Stimulated activated CD4-positive, alpha-beta T cell treated with anti-CD3 and anti-CD28 coated beads, Interleukin-12 subunit alpha, Interleukin-12 subunit beta, amount 100 ng/mL, for 4 hours (primary cell): ENCODE results near the gene STARD8.
"Not testable (repeated sequence)": the region's sequence is repeated elsewhere in the genome, so short reads cannot be mapped to it uniquely, and the experiment has no call there.

ENCODE experiments used
- DNase-seq: peaks from one replicate; pipeline ENCODE4 v3.0.0-alpha.2; 2020

The STARD8 gene

GRCh38 chrX:68719181-68719903, 71.9 kb downstream of the STARD8 start:
- no peak for DNase-seq

DNA sequence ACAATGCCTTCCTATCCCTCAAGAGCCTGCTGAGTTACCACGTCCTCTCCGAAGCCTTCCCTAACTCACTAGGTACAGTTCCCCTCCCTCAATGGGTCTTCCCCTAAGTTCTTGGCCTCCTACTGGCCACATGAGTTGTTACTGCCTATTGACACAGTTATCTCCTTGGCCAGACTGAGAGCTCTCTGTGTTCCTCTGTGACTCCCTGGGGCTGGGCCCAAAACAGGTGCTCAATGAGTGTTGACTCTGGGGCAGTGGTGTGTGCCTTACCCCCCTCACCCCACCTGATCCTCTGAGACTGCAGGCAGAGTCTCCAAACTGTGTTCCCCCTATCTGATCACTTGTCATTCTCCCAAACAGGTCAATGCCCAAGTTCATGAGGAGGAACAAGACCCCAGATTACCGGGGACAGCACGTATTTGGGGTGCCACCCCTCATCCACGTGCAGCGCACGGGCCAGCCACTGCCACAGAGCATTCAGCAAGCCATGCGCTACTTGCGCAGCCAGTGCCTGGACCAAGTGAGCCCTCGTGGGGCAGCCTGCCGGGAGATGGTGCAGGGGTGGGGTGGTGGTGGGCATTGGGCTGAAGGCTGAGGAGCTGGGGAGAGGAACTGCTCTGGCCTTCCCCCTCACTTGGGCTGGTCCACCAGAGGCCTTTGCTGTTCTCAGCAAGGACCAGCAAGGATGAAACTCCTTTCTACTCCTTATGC, 72.6 kb downstream of the STARD8 start:
- DNase-seq: no peak

DNA sequence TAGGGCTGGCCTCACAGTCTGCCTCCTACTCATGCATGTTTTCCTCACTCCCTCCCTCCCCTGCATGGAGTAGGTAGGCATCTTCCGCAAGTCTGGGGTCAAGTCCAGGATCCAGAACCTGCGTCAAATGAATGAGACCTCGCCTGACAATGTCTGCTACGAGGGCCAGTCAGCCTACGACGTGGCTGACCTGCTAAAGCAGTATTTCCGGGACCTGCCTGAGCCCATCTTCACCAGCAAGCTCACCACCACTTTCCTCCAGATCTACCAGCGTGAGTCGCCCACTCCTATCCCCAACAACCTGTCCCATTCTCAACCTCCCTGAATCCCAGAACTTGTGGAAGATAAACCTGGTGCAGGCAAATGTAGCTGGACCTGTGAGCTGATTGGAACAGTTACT, 73.4 kb downstream of the STARD8 start:
- no peak for DNase-seq

GRCh38 chrX:68721546-68721945, 74.1 kb downstream of the STARD8 start:
- DNase-seq: no peak

DNA sequence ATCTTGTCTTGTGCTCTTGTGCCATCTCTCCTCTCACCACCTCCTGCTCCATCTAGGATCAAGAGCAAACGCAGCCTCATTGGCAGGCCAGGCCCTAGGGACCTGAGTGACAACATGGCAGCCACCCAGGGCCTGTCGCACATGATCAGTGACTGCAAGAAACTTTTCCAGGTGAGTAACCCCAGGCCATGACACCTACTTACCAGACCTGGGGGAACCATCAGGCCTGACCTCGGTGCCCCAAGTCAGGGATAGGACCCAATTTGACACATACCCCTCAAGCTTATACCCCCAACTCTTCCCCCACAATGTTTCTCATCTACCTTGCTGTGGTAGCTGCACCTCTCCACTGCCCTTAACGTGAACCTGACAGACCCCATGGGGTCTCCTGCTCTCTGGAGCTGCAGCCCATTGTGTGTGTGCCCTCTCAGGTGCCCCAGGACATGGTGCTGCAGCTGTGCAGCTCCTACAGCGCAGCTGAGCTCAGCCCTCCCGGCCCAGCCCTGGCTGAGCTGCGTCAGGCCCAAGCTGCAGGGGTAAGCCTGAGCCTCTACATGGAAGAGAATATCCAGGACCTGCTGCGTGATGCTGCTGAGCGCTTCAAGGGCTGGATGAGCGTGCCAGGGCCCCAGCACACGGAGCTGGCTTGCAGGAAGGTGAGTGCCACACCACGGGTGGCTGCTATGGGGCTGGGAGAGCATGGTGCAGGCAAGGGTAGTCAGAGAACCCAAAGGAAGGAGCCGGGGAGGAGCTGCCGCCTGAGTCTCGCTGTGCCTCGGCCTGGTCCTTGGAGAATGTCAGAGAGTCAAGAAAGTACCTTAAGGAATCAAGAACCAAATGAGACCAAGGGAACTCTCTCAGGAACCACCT, 74.8 kb downstream of the STARD8 start:
- no peak for DNase-seq

DNA sequence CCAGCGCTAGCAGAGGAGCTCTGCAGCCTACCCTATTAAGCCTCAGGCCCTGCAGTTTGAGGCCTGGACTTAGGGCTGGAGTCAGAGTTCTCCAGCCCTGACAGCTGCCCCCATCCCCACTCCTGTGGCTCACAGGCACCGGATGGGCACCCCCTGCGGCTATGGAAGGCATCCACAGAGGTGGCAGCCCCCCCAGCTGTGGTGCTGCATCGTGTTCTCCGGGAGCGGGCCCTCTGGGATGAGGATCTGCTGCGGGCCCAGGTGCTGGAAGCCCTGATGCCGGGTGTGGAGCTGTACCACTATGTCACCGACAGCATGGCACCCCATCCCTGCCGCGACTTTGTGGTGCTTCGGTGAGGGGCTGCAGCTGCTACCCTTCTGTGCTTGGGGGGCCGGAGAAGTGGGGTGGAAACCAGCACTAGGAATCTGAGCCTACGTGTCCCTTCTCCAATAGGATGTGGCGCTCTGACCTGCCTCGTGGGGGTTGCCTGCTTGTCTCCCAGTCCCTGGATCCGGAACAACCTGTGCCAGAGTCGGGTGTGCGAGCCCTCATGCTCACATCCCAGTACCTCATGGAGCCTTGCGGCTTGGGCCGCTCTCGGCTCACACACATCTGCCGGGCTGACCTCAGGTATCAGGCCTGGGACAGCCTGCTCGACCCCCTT, 76.2 kb downstream of the STARD8 start:
- no peak for DNase-seq

GRCh38 chrX:68724531-68725020, 77.1 kb downstream of the STARD8 start:
- no peak for DNase-seq

DNA sequence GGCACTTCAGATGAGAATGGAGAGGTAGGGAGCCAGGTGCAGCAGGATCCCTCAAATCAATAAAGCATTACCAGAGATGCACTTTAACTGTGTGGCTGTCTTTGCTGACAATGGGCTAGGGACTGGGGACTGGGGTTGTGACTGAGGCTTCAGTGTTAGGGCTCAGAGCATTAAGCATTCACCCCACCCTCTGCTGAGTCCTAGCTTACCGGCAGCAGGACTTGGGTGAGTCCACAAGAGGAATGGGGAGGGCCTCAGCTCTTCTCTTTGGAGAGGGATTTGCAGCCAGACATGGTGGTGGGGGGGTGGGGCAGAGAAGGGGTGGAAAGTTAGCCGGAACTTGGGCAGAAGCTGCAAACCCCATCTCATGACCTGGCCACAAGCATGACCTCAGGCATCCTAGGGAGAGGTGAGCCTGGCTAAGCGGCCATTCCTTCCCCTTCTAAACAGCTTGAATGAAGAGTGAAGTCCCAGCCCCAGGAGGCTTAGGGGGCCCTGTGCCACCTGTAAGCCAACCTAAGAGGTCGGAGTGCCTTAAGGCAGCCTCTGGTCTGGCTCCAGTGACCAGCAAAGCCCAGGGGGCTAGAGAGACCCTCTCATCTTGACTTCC, 78.4 kb downstream of the STARD8 start:
- DNase-seq: no peak

- no peak for DNase-seq
These were observed 78.9 kb downstream of the STARD8 start for GRCh38 chrX:68726366-68726765.

DNA sequence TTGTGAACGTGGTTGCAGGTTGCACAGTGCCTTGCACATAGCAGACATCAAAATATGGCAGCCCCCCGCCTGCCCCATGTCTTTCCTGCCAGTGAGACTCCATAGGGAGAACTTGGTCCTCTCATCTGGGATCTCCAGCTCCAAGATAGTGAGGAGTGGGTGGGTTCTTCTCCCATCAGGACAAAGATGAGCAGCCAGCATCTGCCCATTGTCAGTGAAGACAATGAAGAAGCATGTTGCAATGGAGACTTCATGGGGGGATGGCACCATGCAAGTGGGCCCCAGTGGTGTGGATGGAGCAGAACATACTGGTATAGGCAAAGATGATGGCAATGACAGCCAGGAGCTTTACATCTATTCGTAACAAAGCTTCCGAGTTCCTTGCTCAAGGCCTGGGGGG, 80.2 kb downstream of the STARD8 start:
- DNase-seq: no peak

GRCh38 chrX:68728186-68728585, 80.7 kb downstream of the STARD8 start:
- no peak for DNase-seq

DNA sequence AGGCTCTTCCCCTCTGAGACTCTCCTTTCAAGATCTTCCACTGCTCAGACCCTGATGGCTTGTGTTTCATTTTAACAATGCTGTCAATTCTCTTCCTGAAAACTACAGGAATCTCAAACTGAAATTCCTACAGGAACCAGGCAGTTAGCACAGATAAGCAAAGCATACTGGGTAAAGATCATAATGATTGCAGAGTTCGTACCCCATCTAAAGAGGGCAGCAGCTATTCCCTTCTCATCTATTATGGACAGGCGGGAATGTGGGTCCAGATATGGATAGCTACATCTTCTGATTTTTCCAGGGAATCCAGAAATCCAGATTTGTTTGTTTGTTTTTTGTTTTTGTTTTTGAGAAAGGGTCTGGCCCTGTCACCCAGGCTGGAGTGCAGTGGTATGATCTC, 83.8 kb downstream of the STARD8 start:
- DNase-seq: no peak

DNA sequence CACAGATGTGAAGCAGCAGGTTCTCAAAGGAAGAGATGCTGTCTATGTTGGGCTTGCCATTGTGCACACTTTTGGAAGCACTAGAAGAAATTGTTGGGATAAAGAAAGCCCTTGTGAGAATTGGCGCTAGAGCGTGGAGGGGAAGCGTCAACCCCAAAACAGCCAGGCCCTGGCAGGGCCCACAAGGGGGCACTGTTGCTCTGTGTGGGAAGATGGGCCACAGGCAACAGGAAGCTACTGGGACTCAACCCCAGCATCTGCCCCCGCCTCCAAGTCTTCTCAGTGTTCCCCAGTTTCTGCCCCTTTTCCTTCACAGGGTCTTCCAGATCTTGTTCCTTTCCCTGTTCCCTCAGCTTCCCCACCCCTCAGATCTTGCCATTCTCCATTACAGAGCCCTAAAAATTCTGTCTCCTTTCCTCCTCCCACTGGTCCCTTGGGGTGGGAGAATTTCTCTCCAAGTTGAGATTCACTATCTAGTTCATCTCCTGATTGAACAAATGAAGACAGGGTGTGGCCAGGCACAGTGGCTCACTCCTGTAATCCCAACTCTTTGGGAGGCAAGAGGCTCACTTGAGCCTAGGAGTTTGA, 85.5 kb downstream of the STARD8 start:
- peak; percentile 56 for DNase-seq

- DNase-seq: no peak
These were observed 87.8 kb downstream of the STARD8 start for GRCh38 chrX:68735266-68735665.

DNA sequence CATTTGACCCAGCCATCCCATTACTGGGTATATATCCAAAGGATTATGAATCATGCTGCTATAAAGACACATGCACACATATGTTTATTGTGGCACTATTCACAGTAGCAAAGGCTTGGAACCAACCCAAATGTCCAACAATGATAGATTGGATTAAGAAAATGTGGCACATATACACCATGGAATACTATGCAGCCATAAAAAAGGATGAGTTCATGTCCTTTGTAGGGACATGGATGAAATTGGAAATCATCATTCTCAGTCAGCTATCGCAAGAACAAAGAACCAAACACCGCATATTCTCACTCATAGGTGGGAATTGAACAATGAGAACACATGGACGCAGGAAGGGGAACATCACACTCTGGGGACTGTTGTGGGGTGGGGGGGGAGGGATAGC, 94.4 kb downstream of the STARD8 start:
- not testable (repeated sequence) for DNase-seq

GRCh38 chrX:68743754-68744153, 96.3 kb downstream of the STARD8 start:
- DNase-seq: no peak

DNA sequence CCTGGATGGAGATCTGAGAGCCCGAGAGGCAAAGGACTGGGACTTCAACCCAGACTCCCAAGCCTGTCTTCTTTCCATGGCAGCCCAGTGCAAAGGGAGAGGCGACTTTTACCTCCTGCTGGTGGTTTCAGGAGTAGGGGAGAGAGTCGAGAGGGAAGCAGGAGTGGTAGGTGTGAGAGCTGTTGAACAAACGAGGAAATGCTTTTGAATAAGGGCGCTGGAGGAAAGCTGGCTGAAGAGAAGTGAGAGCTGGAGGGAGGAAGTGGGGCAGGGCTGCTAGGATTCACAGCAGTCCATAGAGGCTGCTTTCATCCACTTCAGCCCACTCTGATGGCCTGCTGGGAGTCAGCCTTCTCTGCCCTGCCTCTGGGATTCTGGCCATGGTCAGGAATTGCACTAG, 99.5 kb downstream of the STARD8 start:
- DNase-seq: no peak

GRCh38 chrX:68748030-68748429, 100.6 kb downstream of the STARD8 start:
- no peak for DNase-seq

DNA sequence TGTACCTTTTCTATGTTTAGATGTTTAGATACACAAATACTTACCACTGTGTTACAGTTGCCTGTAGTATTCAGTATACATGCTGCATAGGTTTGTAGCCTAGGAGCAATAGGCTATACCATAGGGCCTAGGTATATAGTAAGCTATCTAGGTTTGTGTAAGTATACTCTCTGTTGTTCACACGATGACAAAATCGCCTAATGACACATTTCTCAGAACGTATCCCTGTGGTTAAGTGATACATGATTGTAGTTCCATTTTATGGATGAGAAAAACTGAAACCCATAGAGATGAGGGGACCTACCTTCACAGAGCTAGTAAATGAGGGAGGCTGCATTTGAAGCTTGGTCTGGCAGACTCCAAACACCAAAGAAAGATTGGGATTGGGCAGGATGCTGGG, 102.0 kb downstream of the STARD8 start:
- DNase-seq: no peak

DNA sequence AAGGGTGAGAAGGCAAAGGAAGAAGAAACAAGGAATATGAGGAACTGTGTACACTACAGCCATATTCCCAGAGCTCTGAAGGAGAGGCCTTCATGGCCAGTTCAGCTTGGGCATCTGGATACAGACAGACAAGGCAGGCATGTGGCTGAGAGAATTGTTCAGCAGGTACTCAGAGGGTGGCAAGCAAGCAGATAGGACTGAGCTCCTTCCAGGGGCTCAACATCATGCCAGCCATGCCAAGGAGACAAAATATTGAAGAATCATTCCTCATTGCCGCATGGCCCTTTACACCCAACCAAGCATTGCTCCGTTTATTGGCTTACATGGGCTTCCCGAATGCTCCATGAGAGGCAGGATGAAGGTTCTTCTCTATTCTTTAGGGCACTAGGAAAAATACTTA, 102.8 kb downstream of the STARD8 start:
- DNase-seq: no peak

GRCh38 chrX:68751372-68751771, 103.9 kb downstream of the STARD8 start:
- DNase-seq: no peak

GRCh38 chrX:68753218-68753617, 105.8 kb downstream of the STARD8 start:
- no peak for DNase-seq
